ENCODE data around the gene RAB3B.

GRCh38 chr1:51871351-51871975 is 119.0 kb downstream of the RAB3B start:
- no peak for TF ChIP-seq CTCF (IDR thresholded peaks at IDR 0.05 in 4 of 5, conservative IDR thresholded peaks at IDR 0.05 in 1 of 5)
- no peak for TF ChIP-seq POLR2A (IDR thresholded peaks at IDR 0.05)
